ENCODE results near the gene FLRT3.

Gene FLRT3

DNA sequence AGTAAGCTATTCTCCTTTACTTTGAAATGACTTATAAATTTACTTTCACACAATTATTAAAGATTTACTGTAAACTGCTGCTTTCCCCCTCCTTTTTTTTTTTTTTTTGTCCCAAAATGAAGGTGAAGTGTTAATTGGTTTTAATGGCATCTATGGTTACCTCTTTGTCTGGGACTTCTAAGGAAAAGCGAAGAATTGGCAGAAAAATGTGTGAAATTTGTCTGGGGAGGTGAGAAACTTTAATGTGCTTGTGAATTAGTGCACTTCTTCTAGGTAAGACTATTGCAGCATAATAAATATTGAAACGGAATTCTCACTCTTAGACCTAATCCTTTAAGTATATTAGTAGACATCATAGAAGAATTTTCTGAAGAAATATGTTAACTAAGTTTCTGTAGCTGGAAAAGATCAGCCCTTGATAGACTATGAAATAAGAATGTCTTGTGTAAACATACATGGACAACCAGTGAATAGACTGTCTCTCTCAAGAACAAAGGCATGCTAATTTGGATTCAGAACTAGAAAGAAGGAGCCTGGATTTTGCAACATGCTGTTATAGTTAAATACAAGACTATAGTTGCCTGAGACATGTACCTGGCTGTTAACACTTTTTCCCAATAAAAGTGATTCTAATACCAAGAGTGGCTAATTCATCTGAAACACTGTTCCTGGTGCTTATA, 23.9 kb downstream of the FLRT3 start:
- FAIRE-seq: no peak

DNA sequence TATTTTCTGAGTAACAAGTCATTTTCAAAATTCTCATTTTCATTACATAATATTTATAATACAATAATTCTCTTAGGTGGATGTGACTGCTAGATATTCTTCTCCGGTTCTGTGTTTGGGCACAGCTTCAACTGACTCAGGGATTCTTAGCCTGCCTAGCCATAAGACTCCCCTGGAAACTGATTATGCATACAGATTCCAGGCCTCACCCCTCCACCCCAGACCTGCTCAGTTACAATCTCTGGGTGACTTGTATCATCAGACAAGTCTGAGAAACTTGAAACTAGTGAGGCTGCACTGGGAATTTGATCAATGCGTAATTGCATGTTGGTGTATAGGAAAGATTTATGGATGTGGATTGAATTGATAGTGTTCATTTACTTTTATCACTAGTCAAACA, 25.4 kb downstream of the FLRT3 start:
- no peak for FAIRE-seq

DNA sequence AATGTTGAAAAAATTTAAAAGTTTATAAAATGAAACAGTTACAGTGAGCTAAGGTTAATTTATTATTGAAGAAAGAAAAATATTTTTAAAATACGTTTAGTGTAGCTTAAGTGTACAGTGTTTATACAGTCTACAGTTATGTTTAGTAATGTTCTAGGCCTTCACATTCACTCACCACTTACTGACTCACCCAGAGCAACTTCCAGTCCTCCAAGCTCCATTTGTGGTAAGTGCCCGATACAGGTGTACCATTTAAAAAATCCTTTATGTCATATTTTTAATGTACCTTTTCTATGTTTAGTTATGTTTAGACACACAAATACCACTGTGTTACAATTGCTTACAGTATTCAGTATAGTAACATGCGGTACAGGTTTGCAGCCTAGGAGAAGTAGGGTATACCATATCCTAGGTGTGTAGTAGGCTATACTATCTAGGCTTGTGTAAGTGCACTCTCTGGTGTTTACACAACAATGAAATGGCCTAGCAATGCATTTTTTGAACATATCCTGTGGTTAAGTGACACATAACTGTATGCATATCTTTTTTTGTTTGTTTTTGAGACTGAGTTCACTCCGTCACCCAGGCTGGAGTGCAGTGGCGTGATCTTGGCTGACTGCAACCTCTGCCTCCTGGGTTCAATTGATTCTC, 26.3 kb downstream of the FLRT3 start:
- no peak for FAIRE-seq

DNA sequence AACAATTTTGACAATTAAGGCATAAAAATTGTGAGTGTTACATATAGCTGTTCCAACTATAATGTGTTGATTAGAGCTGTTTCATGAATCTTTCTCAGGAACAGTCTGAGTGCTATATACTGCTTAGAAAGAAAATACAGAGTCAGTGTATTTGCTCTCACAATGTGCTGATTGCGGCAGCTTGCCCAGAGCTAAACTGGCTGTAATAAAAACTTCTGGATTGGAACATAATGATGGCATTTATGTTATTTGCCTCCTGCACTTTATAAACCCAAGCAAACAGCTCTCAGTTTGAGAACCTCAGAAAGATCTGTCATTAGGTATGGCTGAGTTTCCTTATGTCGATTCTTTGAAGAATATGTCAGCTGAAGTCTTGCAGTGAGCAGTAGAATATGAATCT, 29.5 kb downstream of the FLRT3 start:
- no peak for FAIRE-seq

DNA sequence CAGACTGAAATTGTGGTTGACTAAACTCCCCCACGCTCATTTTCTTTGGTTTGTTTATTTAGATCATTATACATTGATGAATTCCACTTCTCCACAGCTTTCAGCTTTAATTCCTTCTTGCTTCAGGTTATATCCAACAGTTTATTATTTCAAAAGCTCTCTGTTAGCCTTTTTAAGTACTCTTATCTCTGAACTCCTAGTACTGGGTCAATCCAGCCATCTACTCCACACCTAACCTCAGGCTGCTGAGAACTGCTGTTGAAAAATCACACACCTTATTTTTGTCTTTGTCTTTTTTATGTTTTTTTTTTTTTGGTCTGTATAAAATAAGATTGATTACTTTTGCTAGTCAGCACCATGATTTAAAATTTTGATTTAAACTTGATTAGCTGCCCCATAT, 32.9 kb downstream of the FLRT3 start:
- no peak for FAIRE-seq

DNA sequence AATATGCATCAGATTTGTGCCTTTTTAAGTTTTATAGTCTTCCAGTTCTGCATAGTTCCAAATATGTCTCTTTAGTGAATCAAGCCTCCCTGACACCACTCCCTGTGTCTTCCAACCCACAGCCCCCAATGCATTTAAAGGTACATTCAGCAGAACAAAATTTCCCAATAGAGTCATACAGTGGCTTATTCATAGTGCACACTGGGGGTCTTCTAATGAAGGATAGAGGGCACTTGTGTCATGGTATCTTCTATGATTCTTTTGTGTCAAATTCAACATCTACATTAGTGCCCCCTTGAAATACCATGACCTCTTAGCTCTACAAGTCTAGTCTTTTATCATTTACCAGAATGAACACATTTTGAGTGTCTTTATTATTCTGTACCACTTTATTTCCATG, 33.8 kb downstream of the FLRT3 start:
- no peak for FAIRE-seq

DNA sequence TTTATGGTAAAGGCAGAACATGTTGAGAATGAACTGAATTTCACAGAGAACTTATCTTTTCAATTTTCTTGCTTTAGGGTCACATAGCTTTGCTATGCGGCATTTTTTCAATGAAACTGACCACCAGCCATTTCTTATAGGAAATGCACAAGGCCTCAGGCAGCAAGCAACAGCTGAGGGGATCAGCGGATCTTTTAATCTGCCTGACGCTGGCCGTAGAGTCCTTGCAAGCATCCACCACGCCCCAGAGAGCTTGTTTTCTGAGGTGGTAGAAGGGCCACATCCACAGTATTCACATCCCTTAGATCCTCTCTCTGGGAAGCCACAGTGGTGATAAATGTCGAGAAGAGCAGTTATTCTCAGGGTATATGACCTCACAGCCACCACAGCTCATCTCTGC, 34.3 kb downstream of the FLRT3 start:
- no peak for FAIRE-seq

DNA sequence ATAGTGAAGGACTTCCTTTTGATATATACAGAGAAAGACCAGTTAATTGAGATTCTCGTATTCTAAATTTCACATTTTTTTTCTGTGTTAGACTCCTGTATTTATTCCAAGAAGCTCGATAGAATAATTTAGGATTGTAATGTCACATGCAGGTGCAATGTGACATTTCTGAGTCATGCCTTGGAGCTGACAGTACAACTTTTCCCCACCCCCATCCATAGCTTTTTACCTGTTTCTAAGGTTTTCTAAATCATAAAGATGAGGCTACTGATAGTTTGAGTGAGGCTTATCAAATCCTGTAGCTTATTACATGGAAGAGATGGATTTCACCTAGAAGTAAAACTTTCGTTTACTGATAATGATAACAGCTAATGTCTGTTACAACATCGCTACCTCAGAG, 37.6 kb downstream of the FLRT3 start:
- no peak for FAIRE-seq

DNA sequence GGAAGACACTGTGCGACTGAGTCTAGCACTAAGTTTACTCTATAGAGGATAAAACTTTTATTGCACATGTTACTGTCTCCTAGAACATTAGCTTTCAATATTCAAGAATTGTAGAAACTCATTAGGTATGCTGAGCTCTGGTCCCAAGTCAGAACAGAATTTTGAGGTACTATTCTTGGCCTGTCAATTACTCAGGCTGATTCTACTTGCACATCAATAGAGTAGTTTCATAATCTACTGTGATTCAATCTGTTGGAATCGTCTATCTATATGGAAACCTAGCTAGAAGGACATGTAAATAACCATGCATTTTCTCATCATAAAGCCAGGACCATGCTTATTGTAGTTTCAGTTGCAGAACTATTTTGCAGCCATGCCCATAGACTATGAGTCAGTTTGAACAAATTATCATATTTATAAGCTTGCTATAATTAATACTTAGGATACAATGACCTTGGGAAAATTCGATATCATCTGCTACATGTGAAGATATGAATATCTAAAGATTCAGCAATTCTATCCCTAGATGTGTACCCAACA, 41.6 kb downstream of the FLRT3 start:
- no peak for FAIRE-seq

DNA sequence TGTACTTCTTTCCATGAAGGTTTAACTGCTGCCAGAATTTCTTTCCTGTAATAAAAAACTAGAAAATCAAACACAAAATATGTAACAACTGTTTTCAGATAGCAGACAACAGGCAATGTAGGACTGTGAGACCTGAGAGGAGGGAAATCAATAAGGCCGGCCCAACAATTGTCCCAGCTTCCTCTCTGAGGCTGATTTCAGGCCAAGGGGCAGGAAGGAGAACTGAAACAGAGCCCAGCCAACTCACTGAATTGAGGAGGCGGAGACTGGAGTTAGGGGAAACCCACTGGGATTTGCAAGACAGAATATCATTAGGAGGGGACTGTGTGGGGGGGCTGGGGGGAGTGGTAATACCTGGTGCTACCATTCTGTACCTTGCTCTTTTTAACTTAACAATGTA, 42.2 kb downstream of the FLRT3 start:
- no peak for FAIRE-seq

DNA sequence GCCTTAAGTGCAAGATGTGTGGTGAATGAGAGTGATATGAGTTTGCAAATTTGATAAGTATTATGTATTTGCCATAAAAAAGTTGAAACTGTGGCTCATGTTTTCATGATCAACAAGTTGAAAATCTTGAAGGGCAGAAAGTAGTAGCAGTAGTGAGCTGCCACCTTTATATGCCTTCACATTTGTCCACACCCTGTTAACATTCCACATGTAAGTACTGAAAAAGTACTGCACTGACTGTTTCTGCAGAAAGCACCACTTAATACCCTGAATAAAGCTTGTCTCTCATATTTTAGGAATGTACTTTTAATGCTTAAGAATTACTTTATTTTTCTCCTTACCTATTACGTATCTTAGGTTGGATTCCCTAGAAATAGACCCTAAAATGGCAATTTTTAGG, 45.9 kb downstream of the FLRT3 start:
- no peak for FAIRE-seq

DNA sequence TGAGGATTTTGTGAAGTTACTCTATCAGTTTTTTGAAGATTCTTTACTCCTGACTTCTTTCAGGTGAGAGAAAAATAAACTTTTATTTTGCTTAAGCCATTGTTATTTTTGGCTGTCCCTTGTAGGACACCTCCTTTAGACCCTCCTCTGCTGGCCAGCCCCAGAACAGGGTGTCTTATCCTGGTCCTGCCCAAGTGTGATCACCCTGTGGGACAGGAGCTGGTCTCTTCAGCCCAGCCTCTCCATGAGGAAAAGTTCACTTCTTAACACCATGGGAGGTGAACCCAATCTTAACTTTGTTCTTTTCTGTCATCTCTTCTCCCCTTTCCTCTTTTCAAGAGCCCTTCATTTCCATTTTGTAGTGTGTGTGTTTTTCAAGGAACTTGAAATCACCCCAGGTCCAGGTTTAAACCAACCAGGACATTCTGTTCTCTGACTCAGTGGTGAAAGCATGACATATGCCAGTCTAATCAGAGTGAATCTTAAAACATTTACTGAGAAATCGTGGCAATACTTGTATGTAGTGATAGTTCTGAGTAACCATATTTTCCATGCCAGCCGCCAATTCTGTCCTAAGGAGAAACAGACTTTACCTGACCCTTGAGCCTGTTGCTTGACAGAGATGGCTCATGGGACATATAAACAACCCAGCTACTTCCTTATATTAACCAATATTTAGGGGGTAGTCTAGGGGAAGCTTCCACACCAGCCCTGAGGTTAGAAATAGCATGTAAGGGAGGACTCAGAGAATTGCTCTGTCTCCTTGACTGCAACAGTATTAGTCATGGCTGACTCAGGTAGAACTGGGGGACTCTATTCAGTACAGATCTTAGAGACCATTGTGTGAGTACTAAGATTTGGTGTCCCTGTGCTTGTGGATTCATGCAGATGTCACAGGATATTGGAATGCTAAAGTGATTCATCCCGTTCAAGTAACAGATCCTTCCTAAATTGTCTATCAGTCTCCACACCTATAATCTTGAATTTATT, 48.8 kb downstream of the FLRT3 start:
- no peak for FAIRE-seq

DNA sequence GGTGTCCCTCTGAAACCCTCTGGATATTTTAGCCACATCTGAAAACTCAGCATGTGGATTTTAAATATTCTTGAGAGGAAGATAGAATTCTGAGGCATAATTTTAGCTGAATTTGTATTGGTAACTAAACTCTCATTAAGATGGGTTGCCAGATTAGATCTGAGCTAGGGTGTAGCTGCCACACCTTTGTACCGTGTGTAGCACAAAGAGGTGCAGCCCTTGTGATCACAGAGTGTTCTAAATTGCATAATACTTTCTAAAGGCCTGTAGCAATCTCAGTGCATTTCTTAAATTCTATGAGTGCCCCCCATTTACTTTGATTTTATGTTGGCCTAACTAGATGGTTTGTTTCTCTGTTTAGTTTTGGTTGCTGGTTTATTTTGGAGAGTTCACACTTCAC, 53.0 kb downstream of the FLRT3 start:
- FAIRE-seq: no peak

DNA sequence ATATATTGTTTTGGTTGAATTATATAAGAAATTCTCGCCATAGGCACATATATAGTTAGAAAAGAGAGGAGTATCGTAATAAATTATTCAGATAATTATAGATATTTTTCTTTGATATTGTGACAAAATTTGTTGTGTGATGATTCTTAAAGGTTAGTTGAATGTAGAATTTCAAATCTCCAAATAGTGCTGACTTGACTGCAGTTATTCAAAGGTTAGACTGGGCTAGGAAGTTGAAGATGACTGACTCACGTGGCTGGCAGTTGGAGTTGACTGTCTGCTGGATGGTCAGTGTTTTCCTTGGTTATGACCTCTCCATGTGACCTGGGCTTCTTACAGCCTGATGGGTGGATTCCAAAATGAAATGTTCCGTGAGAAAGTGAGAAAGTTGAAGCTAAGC, 55.3 kb downstream of the FLRT3 start:
- FAIRE-seq: no peak

Data from TTC549 (cell line).